Measurements from ENCODE around the gene ALX4.

The ALX4 gene

DNA sequence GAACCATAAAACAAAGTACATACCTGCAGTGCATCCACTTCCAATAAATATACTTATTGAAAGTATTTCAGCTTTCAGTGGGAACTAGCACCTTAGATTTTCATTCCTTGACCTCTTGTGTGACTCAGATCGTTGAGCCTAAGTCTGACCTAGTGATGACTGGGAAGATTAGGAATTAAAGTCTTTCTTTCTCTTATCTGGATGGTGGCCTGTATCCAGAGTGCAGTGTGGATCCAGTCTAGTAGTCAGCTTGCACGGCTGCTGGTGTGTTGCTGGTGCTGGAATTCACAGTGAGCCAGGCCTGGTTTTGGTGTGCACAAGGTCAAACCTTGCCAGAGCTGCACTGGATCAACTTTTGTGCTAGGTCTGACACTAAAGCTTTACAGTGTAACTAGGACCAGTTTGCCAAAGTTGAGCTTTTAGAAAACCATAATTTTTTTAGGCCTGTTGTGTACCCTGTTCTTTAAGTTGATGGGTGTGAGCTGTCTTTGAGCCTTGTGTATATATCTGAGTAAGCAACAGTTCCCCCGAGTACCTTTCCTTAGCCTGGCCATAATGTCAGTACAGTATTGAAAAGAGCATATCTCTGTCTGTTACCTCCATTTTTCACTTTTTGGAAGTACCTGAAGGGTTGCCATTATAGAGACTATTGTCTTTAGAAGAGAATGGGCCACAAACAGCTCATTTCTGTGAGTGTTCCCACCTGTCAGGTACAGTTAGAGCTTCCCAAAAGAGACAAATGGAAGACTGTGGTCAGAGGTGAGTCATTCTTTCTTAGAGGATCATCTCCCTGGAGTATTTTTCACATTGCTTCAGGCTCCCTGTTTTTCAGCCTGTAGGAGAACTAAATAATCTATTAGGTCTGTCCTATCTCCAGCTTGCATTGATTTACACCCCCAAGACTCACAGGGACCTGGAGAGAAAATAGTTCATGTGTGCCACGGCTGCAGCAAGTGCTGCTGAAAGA, 89.8 kb downstream of the ALX4 start:
- Histone ChIP-seq H3F3A (ENCODE audit: insufficient read depth, low read length) (no peaks in the 10 kb centered on the region), H3K4me3 (ENCODE audit: low read length) (no peak overlapping the region), H3K4me2 (ENCODE audit: low read depth, low read length) (no peak overlapping the region), H2AFZ (ENCODE audit: low read length) (no peak overlapping the region), H3K9ac (ENCODE audit: low read length) (no peak overlapping the region), H3K79me2 (ENCODE audit: low read length) (no peaks in the 10 kb centered on the region), H3K27me3 (replicated peaks; ENCODE audit: insufficient read depth, low read length) (no peaks in the 10 kb centered on the region), H3K9me2 (replicated peaks; ENCODE audit: insufficient read depth, low read length) (no peaks in the 10 kb centered on the region), H3K9me3 (replicated peaks; ENCODE audit: insufficient read depth, low read length) (no peaks in the 10 kb centered on the region), H3K27ac (ENCODE audit: low read length) (no peak overlapping the region), H3K4me1 (ENCODE audit: low read length) (no peaks in the 10 kb centered on the region), H4K20me1 (ENCODE audit: insufficient read depth, low read length) (no peaks in the 10 kb centered on the region), H3K36me3 (replicated peaks; ENCODE audit: insufficient read depth, low read length) (no peaks in the 10 kb centered on the region)
- TF ChIP-seq, protein P1, sequence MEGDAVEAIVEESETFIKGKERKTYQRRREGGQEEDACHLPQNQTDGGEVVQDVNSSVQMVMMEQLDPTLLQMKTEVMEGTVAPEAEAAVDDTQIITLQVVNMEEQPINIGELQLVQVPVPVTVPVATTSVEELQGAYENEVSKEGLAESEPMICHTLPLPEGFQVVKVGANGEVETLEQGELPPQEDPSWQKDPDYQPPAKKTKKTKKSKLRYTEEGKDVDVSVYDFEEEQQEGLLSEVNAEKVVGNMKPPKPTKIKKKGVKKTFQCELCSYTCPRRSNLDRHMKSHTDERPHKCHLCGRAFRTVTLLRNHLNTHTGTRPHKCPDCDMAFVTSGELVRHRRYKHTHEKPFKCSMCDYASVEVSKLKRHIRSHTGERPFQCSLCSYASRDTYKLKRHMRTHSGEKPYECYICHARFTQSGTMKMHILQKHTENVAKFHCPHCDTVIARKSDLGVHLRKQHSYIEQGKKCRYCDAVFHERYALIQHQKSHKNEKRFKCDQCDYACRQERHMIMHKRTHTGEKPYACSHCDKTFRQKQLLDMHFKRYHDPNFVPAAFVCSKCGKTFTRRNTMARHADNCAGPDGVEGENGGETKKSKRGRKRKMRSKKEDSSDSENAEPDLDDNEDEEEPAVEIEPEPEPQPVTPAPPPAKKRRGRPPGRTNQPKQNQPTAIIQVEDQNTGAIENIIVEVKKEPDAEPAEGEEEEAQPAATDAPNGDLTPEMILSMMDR (IDR thresholded peaks at IDR 0.05; ENCODE audit: low read length): no peak
- TF ChIP-seq EZH2phosphoT487 (IDR thresholded peaks at IDR 0.05; ENCODE audit: low read length): no peak
- no peak for TF ChIP-seq EZH2 (optimal IDR thresholded peaks at IDR 0.05; ENCODE audit: low read depth, low read length)
- DNase-seq: no peak

DNA sequence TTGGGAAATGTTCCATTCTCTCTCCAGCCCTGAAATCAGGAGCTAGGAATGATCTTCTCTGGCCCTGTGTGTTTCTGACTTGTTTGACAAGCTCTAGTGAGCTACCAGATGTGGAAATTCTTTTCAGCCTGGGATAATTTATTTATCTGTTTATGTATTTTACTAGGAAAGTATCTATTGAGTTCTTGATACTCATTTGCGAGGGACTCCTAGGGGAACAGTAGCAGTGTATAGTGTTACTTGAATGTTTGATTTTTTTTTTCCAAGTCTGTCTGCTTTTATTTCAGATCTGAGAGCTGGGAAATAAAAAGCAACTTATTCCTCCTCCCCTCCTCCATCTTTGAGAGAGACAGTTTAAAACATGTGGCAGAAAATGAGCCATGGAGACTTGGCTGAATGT, 92.5 kb downstream of the ALX4 start:
- Histone ChIP-seq H3K4me2 (ENCODE audit: low read depth, low read length) (no peak overlapping the region), H2AFZ (ENCODE audit: low read length) (no peak overlapping the region), H3K9me3 (replicated peaks; ENCODE audit: insufficient read depth, low read length) (no peaks in the 10 kb centered on the region), H3K9ac (ENCODE audit: low read length) (no peak overlapping the region), H3K27ac (ENCODE audit: low read length) (no peak overlapping the region), H3F3A (ENCODE audit: insufficient read depth, low read length) (no peaks in the 10 kb centered on the region), H3K79me2 (ENCODE audit: low read length) (no peaks in the 10 kb centered on the region), H3K36me3 (replicated peaks; ENCODE audit: insufficient read depth, low read length) (no peaks in the 10 kb centered on the region), H3K4me1 (ENCODE audit: low read length) (no peaks in the 10 kb centered on the region), H4K20me1 (ENCODE audit: insufficient read depth, low read length) (no peaks in the 10 kb centered on the region), H3K4me3 (ENCODE audit: low read length) (no peak overlapping the region), H3K27me3 (replicated peaks; ENCODE audit: insufficient read depth, low read length) (no peaks in the 10 kb centered on the region), H3K9me2 (replicated peaks; ENCODE audit: insufficient read depth, low read length) (no peaks in the 10 kb centered on the region)
- TF ChIP-seq EZH2phosphoT487 (IDR thresholded peaks at IDR 0.05; ENCODE audit: low read length) (no peak), EZH2 (optimal IDR thresholded peaks at IDR 0.05; ENCODE audit: low read depth, low read length) (no peak)
- TF ChIP-seq, protein P1 (IDR thresholded peaks at IDR 0.05; ENCODE audit: low read length): no peak
- DNase-seq: no peak

DNA sequence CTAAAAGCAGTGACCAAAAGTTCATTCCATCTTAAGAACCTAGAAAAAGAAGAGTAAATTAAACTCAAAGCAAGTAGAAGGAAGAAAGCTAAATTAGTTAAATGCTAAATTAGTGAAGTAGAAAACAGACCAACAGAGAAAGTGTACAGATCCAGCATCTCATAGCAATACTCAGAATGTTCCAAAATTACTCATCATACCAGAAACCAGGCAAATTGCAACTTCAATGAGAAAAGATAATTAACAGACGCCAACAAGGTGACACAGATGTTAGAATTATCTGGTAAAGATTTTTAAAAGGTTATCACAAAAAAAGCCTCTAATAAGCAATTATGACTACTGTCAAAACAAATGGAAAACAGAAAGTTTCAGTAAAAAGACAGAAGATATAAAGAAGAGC, 96.8 kb downstream of the ALX4 start:
- H3F3A ChIP-seq (ENCODE audit: insufficient read depth, low read length): no peaks in the 10 kb centered on the region
- TF ChIP-seq, protein P1 (IDR thresholded peaks at IDR 0.05; ENCODE audit: low read length): no peak
- no peak for TF ChIP-seq EZH2phosphoT487 (IDR thresholded peaks at IDR 0.05; ENCODE audit: low read length)
- no peaks in the 10 kb centered on the region for H3K9me3 ChIP-seq (replicated peaks; ENCODE audit: insufficient read depth, low read length)
- no peak overlapping the region for H3K27ac ChIP-seq (ENCODE audit: low read length)
- no peaks in the 10 kb centered on the region for H4K20me1 ChIP-seq (ENCODE audit: insufficient read depth, low read length)
- no peaks in the 10 kb centered on the region for H3K36me3 ChIP-seq (replicated peaks; ENCODE audit: insufficient read depth, low read length)
- H3K4me3 ChIP-seq (ENCODE audit: low read length): no peak overlapping the region
- DNase-seq: no peak
- no peaks in the 10 kb centered on the region for H3K4me1 ChIP-seq (ENCODE audit: low read length)
- H3K9me2 ChIP-seq (replicated peaks; ENCODE audit: insufficient read depth, low read length): no peaks in the 10 kb centered on the region
- no peak overlapping the region for H3K9ac ChIP-seq (ENCODE audit: low read length)
- H3K4me2 ChIP-seq (ENCODE audit: low read depth, low read length): no peak overlapping the region
- no peak overlapping the region for H2AFZ ChIP-seq (ENCODE audit: low read length)
- no peaks in the 10 kb centered on the region for H3K79me2 ChIP-seq (ENCODE audit: low read length)
- H3K27me3 ChIP-seq (replicated peaks; ENCODE audit: insufficient read depth, low read length): no peaks in the 10 kb centered on the region

All from MM.1S (cell line).